Left forelimb (tissue), 1 donor: ENCODE data around the gene GPBP1L1.
"Not testable (repeated sequence)": the region's sequence is repeated elsewhere in the genome, so short reads cannot be mapped to it uniquely, and the experiment has no call there.

ENCODE experiments used
- DNase-seq: peaks from one replicate; pipeline ENCODE4 v3.0.0-alpha.2; 2018; ENCODE audit warnings: low spot score

The GPBP1L1 gene

GRCh38 chr1:45682942-45683341 is 3.4 kb downstream of the GPBP1L1 start:
- DNase-seq, result no peak

GRCh38 chr1:45679123-45679522 is 7.2 kb downstream of the GPBP1L1 start:
- DNase-seq, result no peak

- DNase-seq, result no peak
Measured at GRCh38 chr1:45678489-45678888, 7.8 kb downstream of the GPBP1L1 start.

- no peak for DNase-seq
Measured at GRCh38 chr1:45677751-45678245, 8.5 kb downstream of the GPBP1L1 start.

GRCh38 chr1:45676553-45676952 is 9.8 kb downstream of the GPBP1L1 start:
- DNase-seq, result not testable (repeated sequence)

- DNase-seq, result no peak
Measured at GRCh38 chr1:45674478-45674877, 11.9 kb downstream of the GPBP1L1 start.

GRCh38 chr1:45673956-45674355 is 12.4 kb downstream of the GPBP1L1 start:
- no peak for DNase-seq

GRCh38 chr1:45669859-45670655 is 16.3 kb downstream of the GPBP1L1 start:
- DNase-seq, result no peak

- no peak for DNase-seq
Measured at GRCh38 chr1:45669379-45669778, 17.0 kb downstream of the GPBP1L1 start.

- DNase-seq, result no peak
Measured at GRCh38 chr1:45668526-45668925, 17.8 kb downstream of the GPBP1L1 start.

- no peak for DNase-seq
Measured at GRCh38 chr1:45667321-45668111, 18.8 kb downstream of the GPBP1L1 start.

GRCh38 chr1:45666836-45667235 is 19.5 kb downstream of the GPBP1L1 start:
- no peak for DNase-seq

GRCh38 chr1:45660336-45660735 is 26.0 kb downstream of the GPBP1L1 start:
- no peak for DNase-seq

- no peak for DNase-seq
Measured at GRCh38 chr1:45659222-45659621, 27.1 kb downstream of the GPBP1L1 start.

GRCh38 chr1:45658171-45658570 is 28.2 kb downstream of the GPBP1L1 start:
- no peak for DNase-seq

GRCh38 chr1:45656573-45657226 is 29.6 kb downstream of the GPBP1L1 start:
- no peak for DNase-seq

- DNase-seq, result no peak
Measured at GRCh38 chr1:45654540-45655280, 31.6 kb downstream of the GPBP1L1 start.

- no peak for DNase-seq
Measured at GRCh38 chr1:45647248-45648021, 38.9 kb downstream of the GPBP1L1 start.

- DNase-seq, result no peak
Measured at GRCh38 chr1:45644661-45645060, 41.7 kb downstream of the GPBP1L1 start.

GRCh38 chr1:45643978-45644377 is 42.4 kb downstream of the GPBP1L1 start:
- DNase-seq, result no peak

GRCh38 chr1:45643321-45643720 is 43.0 kb downstream of the GPBP1L1 start:
- DNase-seq, result no peak
